Spinal cord (tissue), 10 donors: ENCODE results near the gene DTNBP1. TPM values are rescaled to one million over a fixed set of nuclear protein-coding genes. Genes with fewer than 3 reads are reported as not detected.

Experiments
- DNase-seq, 6 donors: peaks; one replicate each; pipeline versions ENCODE4 v3.0.0 to v3.0.0-alpha.2; 2013 to 2015; ENCODE audit warnings: low spot score in 6 of 6, low read depth in 4 of 6
- H3K27ac ChIP-seq: one replicate; pipeline ENCODE4 v1.5.1; 2013; ENCODE audit warnings: low read depth, low read length, control low read depth
- H3K27me3 ChIP-seq: one replicate; pipeline ENCODE4 v1.6.1; 2013; ENCODE audit warnings: low read length; ENCODE audit not compliant: control insufficient read depth, insufficient read depth
- H3K36me3 ChIP-seq: one replicate; pipeline ENCODE4 v1.6.1; 2013; ENCODE audit warnings: low read length; ENCODE audit not compliant: control insufficient read depth, insufficient read depth
- H3K4me1 ChIP-seq: one replicate; pipeline ENCODE4 v1.6.1; 2013; ENCODE audit warnings: low read length; ENCODE audit not compliant: control insufficient read depth, insufficient read depth
- H3K4me3 ChIP-seq: one replicate; pipeline ENCODE4 v1.5.1; 2013; ENCODE audit warnings: low read depth, low read length, control low read depth
- H3K9me3 ChIP-seq: one replicate; pipeline ENCODE4 v1.6.1; 2013; ENCODE audit warnings: low read length; ENCODE audit not compliant: control insufficient read depth, insufficient read depth
- WGBS: methylation state at CpG from one replicate; pipeline ENCODE4 v1.1.5; 2013; ENCODE audit warnings: missing lambda C conversion rate; ENCODE audit not compliant: insufficient coverage; 5-methylcytosine and 5-hydroxymethylcytosine counted together
- polyA plus RNA-seq, 2 donors: library from polyadenylated mRNA; unstranded; fragments of 120-200 nt; gene quantifications; one replicate each; pipeline ENCODE4 v1.2.1, GENCODE V29; 2013; ENCODE audit not compliant: insufficient read length in 2 of 2
- total RNA-seq, 2 donors: library from RNA; depleted of rRNA in 1 of 2; stranded (reverse); fragments of 120-200 nt in 1 of 2; fragments of >200 nt in 1 of 2; gene quantifications; one replicate each; pipeline versions ENCODE4 v1.2.3 to v1.2.4, GENCODE V29; 2013 to 2014
- donor health status: healthy.

The DTNBP1 gene
- total and polyA plus RNA-seq, 4 donors = 12.7 to 47.9 (median 33.8) TPM

DNA sequence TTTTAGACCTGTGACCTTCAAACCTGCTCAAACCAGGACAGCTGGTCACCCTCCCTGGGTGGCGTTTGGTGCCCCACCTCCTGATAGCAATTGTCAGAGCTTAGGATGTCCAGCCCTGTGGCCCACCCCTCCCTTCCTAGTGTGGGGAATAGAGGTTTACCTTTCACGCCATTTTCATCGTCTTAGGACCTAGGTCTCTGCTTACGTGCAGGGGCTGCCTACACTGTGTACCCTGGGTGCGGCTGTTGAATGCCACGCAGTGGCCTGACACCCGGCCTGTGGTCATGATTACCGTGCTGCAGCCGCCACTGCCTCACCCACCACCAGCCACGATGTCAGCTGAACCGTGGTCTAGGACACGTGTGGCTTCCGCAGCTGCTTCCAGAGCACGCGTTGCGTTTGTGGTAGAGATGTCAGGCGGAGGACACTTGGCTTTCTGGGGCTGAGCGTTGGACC, 157.3 kb downstream of the DTNBP1 start:
- H3K9me3 ChIP-seq = no peaks in the 10 kb centered on the region
- H3K4me3 ChIP-seq = no peak overlapping the region
- peaks cover 81% of the 10 kb centered on the region for H3K4me1 ChIP-seq
- H3K27ac ChIP-seq = peak overlapping the region; percentile 83
- H3K36me3 ChIP-seq = peaks cover 52% of the 10 kb centered on the region
- DNase-seq = no peak
- no peaks in the 10 kb centered on the region for H3K27me3 ChIP-seq
- WGBS = 73% methylated on average over 15 of the region's 18 CpGs

DNA sequence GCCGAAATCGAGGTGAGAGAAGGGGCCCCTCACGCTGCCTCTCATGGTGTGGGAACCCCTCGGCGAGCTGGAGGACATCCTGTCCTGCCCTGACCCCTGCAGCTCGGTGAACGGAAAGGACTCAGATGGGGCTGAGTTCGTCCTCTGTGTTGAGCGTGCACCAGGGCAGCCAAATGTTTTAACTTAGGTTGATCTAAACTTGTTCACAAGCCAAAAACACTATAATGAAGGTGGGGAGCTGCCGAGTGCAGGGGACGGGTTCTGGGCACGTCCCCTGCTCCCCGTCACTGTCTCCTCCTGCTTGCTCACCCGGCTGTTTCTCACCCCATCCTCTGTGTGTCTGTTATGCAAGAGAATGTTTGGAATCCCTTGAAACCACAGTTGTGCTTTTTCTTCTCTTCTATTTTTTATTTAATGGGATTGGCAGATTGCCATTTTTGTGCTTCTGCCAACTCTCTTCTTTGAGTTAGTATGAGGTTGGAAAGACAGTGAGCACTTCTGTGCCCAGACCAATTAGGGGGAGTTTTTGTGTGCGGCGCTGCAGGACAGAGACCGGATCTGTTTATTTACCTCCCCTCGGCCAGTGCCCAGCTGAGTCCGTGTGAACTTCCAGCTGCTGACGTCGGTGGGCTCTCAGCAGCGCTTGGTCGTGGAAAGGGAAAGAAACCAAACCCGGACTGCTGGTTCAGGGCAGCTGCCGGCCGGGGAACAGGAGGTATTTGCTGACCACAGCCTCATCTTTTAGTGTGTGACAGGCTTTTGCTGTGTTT, 158.1 kb downstream of the DTNBP1 start:
- DNase-seq = peak; percentile 86 to 97 (median 90)
- H3K36me3 ChIP-seq = peaks cover 45% of the 10 kb centered on the region
- no peak overlapping the region for H3K4me3 ChIP-seq
- H3K4me1 ChIP-seq = peaks cover 79% of the 10 kb centered on the region
- H3K27me3 ChIP-seq = no peaks in the 10 kb centered on the region
- peak overlapping the region; percentile 83 for H3K27ac ChIP-seq
- H3K9me3 ChIP-seq = no peaks in the 10 kb centered on the region
- WGBS = 17% methylated on average over 21 of the region's 26 CpGs

DNA sequence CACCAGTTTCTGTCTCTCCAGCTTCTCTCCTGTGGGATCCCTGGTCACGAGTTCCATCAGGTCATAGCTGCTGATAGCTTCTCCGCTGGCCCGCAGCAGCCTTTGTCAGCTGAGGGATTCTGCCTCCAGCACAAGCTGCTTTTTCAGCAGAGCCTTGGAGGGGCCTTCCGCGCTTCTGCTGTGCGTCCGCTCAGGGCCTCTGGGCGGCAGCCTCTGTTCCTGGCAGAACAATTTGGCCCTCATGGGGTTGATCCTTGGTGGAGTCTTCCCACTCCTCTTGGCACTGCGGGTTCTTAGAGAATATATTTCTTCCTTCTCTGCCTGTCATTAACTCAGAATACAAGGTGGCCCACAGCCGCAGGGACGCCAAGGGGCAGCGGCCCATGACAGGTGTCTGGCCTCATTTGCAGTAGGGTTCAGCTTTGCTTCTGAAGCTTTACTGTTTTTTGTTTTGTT, 158.8 kb downstream of the DTNBP1 start:
- Histone ChIP-seq H3K4me3 (no peak overlapping the region), H3K27me3 (no peaks in the 10 kb centered on the region), H3K27ac (peak overlapping the region; percentile 83), H3K4me1 (peaks cover 73% of the 10 kb centered on the region), H3K9me3 (no peaks in the 10 kb centered on the region), H3K36me3 (peaks cover 48% of the 10 kb centered on the region)
- 19% methylated on average over 8 of the region's 12 CpGs for WGBS
- DNase-seq = peak in 2 of 6 donors; percentile 68 to 74

DNA sequence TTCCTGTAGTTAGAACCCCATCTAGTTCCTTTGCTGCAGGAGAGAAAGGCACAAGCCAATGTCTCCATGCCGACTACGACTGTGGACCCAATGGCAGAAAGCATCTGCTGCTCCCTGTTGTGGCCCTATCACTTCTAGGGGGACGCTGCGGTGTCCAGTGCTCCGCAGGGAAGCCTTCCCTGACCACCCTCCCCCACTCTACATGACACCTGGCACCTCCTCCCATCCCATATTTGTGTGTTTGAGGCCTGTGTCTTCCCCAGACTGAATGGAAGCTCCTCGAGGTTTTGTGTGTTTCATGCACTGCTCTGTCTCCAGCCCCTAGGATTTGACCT, 159.5 kb downstream of the DTNBP1 start:
- H3K36me3 ChIP-seq = peaks cover 51% of the 10 kb centered on the region
- DNase-seq = no peak
- H3K27ac ChIP-seq = no peak overlapping the region
- H3K4me1 ChIP-seq = peaks cover 71% of the 10 kb centered on the region
- H3K4me3 ChIP-seq = no peak overlapping the region
- 83% methylated on average over 2 of the region's 6 CpGs for WGBS
- no peaks in the 10 kb centered on the region for H3K27me3 ChIP-seq
- H3K9me3 ChIP-seq = no peaks in the 10 kb centered on the region

DNA sequence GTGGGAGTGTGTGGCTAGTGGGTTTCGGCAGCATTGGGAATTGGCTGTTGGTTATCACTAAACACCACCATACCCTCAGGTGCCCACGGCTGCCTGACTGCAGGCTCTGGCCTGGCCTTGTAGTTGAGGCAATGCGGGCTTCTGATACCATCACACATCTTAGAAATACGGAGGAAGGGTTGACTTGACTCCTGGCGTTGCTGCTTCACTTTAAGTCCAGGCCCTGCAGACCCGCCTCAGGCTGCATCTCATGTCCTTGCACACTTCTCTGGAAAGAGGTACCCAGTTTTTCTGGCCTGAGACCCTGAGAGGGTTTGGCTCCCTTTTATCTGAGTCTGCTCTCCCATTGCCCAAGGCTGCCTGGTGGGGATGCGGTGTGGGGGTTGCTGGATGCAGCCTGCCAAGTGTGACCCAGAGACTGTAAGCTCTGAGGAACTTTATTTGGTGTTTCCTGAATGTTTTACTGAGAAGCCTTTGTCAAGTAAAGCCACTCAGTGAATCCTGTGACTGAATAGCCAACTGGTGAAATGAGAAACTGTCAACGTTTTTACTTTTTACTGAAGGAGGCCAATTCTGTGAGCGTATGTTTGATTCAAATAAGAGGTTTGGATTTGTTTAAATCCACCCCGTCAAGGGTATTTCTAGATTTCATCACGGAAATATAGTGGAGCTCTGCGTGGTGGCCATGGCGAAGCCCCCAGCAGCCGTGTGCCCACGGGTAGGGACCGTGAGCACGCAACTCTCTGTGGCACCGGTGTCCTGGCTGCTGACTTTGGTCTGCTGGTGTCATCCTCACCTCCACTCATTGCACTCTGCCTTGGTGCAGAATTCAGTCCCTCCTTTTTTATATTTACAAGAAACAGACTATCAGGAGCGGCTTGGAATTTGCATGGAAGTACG, 160.1 kb downstream of the DTNBP1 start:
- Histone ChIP-seq H3K27me3 (no peaks in the 10 kb centered on the region), H3K9me3 (no peaks in the 10 kb centered on the region), H3K4me1 (peaks cover 68% of the 10 kb centered on the region), H3K4me3 (no peak overlapping the region), H3K27ac (peak overlapping the region; percentile 48), H3K36me3 (peaks cover 47% of the 10 kb centered on the region)
- 82% methylated on average over 18 of the region's 20 CpGs for WGBS
- DNase-seq = peak in 1 of 6 donors; percentile 34

DNA sequence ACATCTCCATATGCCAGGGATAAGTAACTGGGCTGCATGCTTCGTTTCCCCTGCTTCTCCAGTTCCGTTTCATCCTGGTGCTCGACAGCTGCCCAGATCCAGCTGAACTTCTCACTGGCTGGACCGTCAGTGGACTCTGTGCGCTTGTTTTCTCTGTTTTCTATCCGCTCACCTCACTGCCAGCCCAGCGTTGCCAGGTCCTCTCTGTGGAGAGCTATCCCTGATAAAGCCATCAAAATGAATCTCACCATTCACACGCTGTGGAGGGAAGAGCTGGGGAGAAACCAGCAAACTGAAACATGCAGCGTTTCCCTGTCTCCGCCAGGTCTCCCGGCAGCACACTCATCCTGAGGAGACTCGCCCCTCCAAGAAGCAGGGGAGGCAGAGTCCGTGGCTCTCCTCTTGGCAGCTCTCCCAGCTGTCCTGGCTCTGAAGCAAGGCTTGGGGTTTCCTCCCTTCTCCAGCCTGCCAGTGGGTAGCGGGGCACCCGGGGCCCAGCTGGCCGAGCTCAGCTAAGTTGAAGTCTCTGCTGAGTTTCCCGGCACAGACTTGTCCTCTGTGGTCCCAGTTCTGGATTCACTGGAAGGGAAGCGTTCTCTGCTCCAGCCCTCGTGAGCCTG, 160.9 kb downstream of the DTNBP1 start:
- Histone ChIP-seq H3K9me3 (no peaks in the 10 kb centered on the region), H3K4me3 (no peak overlapping the region), H3K4me1 (peaks cover 62% of the 10 kb centered on the region), H3K36me3 (peaks cover 47% of the 10 kb centered on the region), H3K27me3 (no peaks in the 10 kb centered on the region), H3K27ac (peak overlapping the region; percentile 48)
- DNase-seq = peak in 5 of 6 donors; percentile 68 to 93 (median 81)
- 31% methylated on average over 13 of the region's 19 CpGs for WGBS

DNA sequence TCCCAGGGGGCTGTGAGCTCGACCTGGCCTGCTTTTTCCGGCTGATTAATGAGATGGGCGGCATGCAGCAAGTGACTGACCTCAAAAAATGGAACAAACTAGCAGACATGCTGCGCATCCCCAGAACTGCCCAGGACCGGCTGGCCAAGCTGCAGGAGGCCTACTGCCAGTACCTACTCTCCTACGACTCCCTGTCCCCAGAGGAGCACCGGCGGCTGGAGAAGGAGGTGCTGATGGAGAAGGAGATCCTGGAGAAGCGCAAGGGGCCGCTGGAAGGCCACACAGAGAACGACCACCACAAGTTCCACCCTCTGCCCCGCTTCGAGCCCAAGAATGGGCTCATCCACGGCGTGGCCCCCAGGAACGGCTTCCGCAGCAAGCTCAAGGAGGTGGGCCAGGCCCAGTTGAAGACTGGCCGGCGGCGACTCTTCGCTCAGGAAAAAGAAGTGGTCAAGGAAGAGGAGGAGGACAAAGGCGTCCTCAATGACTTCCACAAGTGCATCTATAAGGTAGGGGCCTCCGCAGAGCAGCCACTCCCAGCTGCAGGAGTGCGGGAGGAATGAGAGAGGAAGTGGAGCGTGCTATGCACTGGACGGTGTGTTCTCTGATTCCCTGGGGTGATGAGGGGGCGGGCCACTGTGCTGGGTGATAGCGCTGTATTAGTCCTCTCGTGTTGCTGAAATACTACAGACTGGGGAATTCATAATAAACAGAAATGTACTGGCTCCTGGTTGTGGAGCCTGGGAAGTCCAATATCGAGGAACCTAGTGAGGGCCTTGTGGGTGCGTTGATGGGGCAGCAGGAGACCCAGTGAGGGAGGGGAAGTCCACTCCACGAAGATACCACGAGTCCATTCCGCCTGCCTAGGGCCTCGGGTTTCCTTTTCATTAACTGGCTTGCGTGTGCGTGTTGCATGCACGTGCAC, 161.7 kb downstream of the DTNBP1 start:
- Histone ChIP-seq H3K36me3 (peaks cover 52% of the 10 kb centered on the region), H3K4me1 (peaks cover 56% of the 10 kb centered on the region), H3K27ac (no peak overlapping the region), H3K9me3 (no peaks in the 10 kb centered on the region), H3K4me3 (no peak overlapping the region), H3K27me3 (no peaks in the 10 kb centered on the region)
- DNase-seq = no peak
- WGBS = 86% methylated on average over 35 of the region's 38 CpGs

DNA sequence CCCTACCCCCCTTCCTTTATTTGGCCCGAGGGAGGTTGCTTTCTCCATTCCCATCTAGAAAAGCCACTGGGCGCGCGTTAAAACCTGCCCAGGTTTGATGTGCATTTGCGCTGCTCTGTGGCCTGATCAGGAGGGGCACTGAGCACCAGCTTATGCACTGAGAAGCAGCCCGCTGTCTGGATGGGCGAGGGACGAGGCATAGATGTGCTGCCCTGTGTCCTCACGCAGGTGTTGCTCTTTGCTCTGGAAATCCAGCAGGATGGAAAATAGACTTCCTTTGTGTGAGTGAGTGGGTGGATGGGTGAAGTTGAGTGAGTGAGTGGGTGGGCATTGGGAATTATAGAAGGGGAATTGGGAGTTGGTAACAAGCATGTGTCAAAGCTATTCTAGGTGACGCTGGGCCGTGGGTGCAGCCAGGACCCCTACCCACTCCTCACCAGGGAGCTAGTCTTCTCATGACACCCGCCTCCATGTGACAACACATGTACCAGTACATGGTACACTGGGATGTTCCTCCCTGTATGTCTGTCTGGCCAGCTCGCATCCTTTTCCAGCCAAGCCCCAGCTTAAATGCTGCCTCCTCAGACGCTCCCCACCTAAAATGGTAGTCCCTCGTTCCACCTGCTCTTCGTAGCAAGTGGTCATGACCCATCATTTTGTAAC, 162.6 kb downstream of the DTNBP1 start:
- no peak overlapping the region for H3K27ac ChIP-seq
- H3K4me3 ChIP-seq = no peak overlapping the region
- H3K36me3 ChIP-seq = peaks cover 54% of the 10 kb centered on the region
- DNase-seq = no peak
- H3K9me3 ChIP-seq = no peaks in the 10 kb centered on the region
- 92% methylated on average over 11 of the region's 16 CpGs for WGBS
- H3K27me3 ChIP-seq = no peaks in the 10 kb centered on the region
- peaks cover 47% of the 10 kb centered on the region for H3K4me1 ChIP-seq
